WERI-Rb-1 (cell line): ENCODE results near the gene RSPO3.

ENCODE experiments used
- DNase-seq: peaks from one replicate; pipeline ENCODE4 v3.0.0-alpha.2; 2020
- H3K27ac ChIP-seq: fragments of 250-450 bp; sonication (Bioruptor Pico); 2 replicates; pipeline ENCODE4 v1.5.1; 2020; ENCODE audit warnings: mild to moderate bottlenecking, moderate library complexity
- H3K27me3 ChIP-seq: fragments of 250-450 bp; sonication (Bioruptor Pico); 2 replicates; pipeline ENCODE4 v1.5.1; 2021; ENCODE audit warnings: mild to moderate bottlenecking, low read depth, moderate library complexity; ENCODE audit not compliant: insufficient read depth, severe bottlenecking
- H3K36me3 ChIP-seq: fragments of 250-450 bp; sonication (Bioruptor Pico); 2 replicates; pipeline ENCODE4 v1.5.1; 2020; ENCODE audit warnings: mild to moderate bottlenecking, moderate library complexity
- H3K4me3 ChIP-seq: 2 replicates; pipeline ENCODE4 v1.5.1; 2011; ENCODE audit warnings: low read depth, mild to moderate bottlenecking, control low read depth, low read length
- H3K9me3 ChIP-seq: fragments of 250-450 bp; sonication (Bioruptor Pico); 2 replicates; pipeline ENCODE4 v1.5.1; 2021; ENCODE audit warnings: mild to moderate bottlenecking, moderate library complexity; ENCODE audit not compliant: severe bottlenecking
- TF ChIP-seq, protein P1 (sequence below): IDR thresholded peaks from 2 replicates; pipeline ENCODE4 v1.5.1; 2011; ENCODE audit warnings: low read depth, mild to moderate bottlenecking, control low read depth, inconsistent platforms, low read length

RSPO3 gene

DNA sequence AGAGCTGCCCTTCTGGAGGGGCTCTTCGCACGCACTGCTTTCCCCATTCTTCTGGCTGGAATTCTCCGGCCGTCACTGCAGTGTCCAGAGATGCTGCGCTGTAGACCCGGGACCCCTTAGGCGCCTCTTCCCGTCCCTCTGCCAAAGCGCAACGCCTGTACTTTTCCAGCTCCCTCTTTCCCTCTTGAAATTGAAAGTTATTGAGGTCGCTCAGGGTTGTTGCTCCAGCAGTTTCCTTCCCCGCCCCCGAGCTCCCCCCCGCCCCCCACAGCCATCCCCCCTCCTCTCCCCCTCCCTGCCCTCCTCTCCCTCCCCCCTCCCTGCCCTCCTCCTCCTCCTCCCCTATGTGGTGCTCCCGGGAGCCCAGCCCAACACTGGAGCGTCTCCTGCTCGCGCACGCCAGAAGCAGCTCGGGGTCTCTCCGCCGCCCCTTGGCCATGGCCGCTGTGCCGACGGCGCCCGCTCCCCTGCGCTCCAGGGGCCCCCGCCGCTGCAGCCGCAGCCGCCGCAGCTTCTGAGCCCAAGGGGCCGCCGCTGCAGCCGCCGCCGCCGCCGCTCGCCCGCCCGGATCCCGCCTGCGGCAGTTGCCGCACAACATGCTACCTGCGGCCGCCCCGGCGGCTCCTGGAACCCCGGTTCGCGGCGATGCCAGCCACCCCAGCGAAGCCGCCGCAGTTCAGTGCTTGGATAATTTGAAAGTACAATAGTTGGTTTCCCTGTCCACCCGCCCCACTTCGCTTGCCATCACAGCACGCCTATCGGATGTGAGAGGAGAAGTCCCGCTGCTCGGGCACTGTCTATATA, at the start of gene RSPO3:
TSS of gene RSPO3 (plus strand) at position 374 of the 804 bp plus-strand sequence. CDS start 522 bp downstream, outside the sequence.
- Histone ChIP-seq H3K9me3 (no peaks in the 10 kb centered on the region), H3K36me3 (no peaks in the 10 kb centered on the region), H3K4me3 (peak within 1 kb of the TSS; percentile 53), H3K27me3 (peaks cover 41% of the 10 kb centered on the region), H3K27ac (no peak within 1 kb of the TSS)
- TF ChIP-seq, protein P1, sequence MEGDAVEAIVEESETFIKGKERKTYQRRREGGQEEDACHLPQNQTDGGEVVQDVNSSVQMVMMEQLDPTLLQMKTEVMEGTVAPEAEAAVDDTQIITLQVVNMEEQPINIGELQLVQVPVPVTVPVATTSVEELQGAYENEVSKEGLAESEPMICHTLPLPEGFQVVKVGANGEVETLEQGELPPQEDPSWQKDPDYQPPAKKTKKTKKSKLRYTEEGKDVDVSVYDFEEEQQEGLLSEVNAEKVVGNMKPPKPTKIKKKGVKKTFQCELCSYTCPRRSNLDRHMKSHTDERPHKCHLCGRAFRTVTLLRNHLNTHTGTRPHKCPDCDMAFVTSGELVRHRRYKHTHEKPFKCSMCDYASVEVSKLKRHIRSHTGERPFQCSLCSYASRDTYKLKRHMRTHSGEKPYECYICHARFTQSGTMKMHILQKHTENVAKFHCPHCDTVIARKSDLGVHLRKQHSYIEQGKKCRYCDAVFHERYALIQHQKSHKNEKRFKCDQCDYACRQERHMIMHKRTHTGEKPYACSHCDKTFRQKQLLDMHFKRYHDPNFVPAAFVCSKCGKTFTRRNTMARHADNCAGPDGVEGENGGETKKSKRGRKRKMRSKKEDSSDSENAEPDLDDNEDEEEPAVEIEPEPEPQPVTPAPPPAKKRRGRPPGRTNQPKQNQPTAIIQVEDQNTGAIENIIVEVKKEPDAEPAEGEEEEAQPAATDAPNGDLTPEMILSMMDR = no peak
- DNase-seq = peak; percentile 20

DNA sequence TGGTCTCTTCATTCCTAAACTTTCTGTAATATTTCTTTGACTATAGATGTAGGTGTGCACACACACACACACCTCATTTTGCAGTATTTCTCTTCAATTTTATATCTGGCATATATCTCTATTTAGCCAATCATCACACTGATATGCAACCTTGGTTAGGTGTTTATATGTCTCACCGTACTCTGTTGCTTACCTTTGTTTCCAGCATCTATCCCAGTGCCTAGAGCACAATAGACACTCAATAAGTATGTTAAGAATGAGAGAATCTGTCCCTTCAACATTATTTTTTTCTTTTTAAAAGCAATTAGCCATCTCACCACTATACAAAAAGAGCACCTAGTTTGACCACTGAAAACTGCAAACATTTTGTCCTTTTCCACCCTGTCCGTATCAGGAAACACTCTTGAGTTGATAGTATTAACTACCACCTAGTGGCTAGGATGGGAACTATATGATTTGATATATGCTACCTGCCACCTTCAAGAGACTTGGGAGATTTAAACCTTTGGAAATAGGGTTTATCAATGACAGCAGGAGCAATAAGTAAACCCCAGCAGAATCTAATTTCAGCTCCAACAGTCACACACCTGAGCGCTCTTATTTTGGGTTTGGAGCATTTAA, 48.7 kb upstream of the RSPO3 start:
- TF ChIP-seq, protein P1 = peak; percentile 22; the same call in 1 of the 2 replicates
- DNase-seq = no peak
- no peaks in the 10 kb centered on the region for H3K36me3 ChIP-seq

DNA sequence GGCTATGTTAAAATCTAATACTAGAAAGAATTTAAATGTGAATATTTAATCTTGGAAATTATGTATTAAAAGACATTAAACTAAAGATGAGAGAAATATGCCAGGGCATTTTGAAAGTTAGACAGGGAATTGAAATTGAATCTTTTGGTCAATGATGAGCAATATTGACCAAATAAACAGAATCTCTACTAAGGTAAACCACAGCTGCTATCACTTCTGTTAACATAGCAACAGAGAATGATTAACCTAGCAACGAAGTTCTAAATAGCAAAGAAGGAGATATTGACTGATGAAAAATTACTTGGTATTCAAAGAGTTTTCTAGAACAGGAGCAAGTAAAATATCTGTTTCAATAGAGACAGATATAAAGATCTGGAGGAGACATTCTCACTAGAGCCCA, 45.2 kb upstream of the RSPO3 start:
- H3K9me3 ChIP-seq = no peaks in the 10 kb centered on the region
- H3K27me3 ChIP-seq = no peaks in the 10 kb centered on the region
- H3K4me3 ChIP-seq = no peak overlapping the region
- DNase-seq = no peak
- H3K27ac ChIP-seq = no peak overlapping the region
- TF ChIP-seq, protein P1 = no peak
- no peaks in the 10 kb centered on the region for H3K36me3 ChIP-seq

More for the DNA sequence above, 48.7 kb upstream of the RSPO3 start:
- Histone ChIP-seq H3K4me3 (no peak overlapping the region), H3K9me3 (no peaks in the 10 kb centered on the region), H3K27me3 (no peaks in the 10 kb centered on the region), H3K27ac (no peak overlapping the region)

GRCh38 chr6:127076466-127076865, 42.0 kb upstream of the RSPO3 start:
- H3K4me3 ChIP-seq = no peak overlapping the region
- no peak overlapping the region for H3K27ac ChIP-seq
- no peaks in the 10 kb centered on the region for H3K36me3 ChIP-seq
- no peaks in the 10 kb centered on the region for H3K9me3 ChIP-seq
- no peaks in the 10 kb centered on the region for H3K27me3 ChIP-seq
- TF ChIP-seq, protein P1 = no peak
- no peak for DNase-seq

GRCh38 chr6:127077886-127078285, 40.6 kb upstream of the RSPO3 start:
- Histone ChIP-seq H3K4me3 (no peak overlapping the region), H3K27me3 (no peaks in the 10 kb centered on the region), H3K36me3 (no peaks in the 10 kb centered on the region), H3K27ac (no peak overlapping the region), H3K9me3 (no peaks in the 10 kb centered on the region)
- TF ChIP-seq, protein P1 = no peak
- no peak for DNase-seq
